Inferior parietal cortex (tissue), 1 donor: ENCODE results near the gene LRRC15.
A peak's percentile ranks its signal among the peaks of the same experiment; 100 is the strongest.

ENCODE experiments used
- DNase-seq: peaks from one replicate; pipeline ENCODE4 v3.0.0-alpha.2; 2016; ENCODE audit errors: extremely low spot score

The LRRC15 gene

DNA sequence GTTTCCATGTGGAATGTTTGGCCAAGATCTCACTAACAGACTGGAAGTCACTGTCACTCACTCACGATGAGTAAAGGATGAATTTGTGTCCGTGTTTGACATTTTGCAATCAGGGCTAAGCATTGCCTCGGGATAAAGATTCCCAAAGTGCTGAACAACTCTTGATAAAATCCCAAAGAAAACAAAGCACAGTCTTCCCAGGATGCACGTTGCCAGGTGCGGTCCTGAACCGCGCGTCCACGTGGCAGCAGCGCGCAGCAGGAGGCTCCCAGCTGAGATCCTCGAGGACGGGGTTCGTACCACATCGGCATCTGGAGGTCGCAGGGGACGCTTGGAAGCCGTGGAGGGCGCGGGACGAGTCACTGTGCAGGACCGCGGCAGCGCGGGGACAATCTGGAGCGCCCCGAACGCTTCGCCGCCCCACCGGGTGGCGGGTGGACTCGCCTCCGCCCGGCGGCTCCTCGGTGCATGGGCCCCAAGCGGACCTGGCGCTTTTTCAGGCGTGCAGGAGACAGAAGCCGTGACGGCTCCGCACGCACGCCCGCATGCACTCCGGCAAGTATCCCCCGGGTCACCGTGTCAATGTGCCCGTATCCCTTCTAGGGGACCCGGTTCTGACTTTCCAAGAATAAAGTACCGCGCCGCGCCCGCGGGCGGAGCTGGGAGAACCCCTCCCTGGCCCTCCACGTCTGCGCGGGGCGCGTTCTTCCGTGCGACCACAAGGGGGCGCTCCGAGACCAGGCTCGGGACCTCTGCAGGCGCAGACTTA, 36.1 kb downstream of the LRRC15 start:
- peak; percentile 92 for DNase-seq

DNA sequence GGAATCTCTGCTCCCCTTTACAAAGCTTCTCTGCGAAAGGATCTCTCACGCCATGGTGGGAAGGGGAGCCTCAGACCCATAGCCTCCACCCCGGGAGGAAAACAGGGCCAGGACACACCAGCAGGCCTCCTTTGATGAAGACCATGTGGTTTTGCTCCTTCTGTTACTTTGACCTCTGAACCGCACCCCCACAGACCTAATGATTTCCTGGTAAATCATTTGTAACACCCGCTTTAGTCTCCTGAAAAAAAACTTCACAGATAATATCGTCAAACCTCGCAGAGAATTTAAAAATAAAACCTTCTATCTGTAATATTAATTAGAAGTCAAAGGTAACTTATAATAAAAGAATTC, 36.7 kb downstream of the LRRC15 start:
- no peak for DNase-seq

DNA sequence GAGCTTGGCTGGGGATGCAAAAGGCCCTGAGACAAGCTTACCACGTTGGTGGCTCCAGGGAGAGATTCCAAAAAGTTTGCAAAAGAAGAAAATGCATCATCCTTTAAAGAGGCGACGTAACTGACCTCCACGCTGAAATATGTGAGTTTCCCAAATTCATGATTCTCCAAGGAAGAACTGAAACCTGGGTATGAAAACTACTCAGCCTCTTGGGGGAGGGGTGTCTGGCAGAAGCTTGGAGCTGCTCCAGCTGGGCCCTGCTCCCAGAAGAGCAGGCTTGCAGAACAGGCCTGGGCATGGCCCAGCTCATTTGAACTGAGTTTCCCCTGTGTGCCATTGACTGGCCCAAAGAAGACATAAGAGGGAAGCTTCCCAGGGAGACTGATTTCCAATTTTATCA, 39.0 kb downstream of the LRRC15 start:
- DNase-seq = no peak

DNA sequence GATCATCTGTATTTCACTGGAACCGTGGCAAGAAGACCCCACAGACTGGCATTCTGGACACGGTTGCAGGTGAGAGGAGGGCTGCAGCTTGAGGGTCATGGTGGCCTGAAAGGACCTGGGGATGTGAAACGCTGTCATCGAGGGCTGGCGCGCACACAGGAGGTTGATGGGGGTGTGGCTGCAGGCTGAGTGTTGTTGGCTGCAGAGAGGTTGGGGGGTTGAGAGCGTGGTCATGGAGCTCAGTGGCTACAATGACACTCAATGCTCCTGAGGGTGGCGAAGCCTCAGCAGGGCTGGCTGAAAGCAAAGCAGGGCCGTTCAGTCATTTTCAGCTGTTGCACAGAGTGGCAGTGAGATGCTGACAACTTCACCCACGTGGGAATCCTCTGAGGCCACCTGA, 39.4 kb downstream of the LRRC15 start:
- no peak for DNase-seq

DNA sequence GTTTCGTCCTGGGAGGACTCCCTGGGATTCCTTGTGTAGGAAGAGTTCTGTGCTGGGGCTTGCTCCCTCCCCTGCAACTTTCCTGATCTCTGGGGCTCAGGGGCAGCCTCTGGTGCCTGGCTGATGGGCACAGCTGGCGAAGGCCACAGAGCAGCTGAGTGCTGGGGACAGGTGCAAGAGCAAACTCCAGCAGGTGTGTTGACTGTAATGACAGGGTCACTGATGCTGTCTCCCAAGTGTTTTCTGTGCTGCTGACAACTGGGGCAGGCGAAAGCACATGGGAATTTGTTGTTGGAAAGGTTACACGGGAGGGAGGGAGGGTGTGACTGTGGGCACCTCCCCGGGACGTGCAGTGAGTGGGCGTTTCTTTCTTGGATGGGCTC, 40.0 kb downstream of the LRRC15 start:
- DNase-seq = no peak

DNA sequence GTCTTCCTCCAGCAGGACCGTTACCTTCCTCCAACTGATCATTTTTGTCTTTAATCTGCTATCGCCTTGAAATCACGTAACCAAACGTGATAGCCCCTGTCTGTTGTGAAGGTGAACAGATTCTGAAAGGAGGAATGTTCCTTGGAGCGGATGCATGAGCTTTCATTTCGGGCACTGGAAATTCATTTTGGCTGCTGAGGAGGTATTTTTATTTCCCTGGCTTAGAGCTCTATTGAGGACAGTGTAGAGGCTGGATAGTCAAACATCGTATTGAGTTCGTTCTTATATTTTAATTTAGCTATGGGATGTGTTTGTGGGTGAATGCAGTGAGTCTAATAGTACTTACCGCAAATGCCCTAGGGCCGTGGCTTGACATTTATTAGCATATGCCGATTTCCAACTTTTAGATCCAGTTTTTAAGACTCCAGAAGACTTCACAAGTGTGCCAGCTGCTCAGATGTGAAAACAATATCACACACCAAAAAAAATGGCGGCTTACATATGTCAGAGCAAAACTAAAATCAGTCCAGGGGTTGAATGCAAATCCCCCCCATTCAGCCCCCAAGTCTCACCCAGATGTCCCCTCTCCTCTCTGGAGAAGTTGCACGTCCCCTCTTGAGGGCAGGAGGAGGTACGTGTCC, 40.5 kb downstream of the LRRC15 start:
- no peak for DNase-seq

DNA sequence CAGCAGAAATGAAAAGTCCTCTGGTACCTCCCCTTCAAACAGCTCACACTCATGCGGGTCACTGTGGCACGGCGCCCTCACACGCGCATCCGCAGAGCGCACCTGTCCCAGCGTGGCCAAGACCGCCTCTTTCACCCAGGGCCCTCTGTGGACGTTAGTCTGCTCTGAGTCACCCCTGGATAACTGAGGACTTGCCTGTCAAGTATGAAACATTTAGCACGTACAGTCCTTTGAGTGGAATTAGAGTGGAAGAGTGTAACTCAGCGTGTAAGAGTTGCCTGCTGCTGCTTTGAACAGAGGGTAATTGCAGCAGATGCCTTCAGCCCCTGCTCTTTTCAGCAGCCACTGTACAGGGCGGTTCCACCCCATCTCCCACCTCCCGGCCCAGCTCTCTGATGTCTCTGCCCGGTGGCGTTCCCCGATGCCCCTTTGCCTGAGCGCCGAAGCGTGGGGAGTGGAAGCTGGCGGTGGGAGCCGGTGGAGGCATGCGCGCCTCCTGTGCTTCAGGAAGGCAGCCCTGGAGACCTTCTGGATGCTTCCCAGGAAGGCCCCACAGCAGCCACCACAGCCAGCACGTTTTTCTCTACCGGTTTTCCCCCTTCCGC, 41.4 kb downstream of the LRRC15 start:
- DNase-seq = no peak

DNA sequence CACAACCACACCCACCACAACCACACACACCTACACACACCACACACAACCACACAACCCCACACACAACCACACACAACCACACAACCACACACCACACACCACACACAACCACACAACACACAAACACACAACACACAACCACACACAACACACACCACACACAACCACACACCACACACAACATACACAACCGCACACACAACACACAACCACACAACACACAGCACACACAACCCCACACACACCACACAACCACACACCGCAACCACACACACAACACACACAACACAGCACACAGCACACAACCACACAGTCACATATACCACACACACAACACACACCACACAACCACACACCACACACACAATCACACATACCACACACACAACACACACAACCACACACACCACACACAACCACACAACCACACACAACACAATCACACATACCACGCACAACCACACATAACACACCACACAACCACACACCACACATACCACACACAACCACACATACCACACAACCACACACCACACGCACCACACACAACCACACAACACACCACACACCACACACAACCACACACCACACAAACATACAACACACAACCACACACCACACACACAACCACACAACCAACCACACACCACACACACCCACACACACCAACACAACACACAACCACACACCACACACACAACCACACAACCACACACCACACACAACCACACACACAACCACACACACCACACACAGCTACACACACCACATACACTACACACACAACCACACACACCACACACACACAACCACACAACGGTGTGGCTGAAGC, 42.1 kb downstream of the LRRC15 start:
- DNase-seq = no peak

DNA sequence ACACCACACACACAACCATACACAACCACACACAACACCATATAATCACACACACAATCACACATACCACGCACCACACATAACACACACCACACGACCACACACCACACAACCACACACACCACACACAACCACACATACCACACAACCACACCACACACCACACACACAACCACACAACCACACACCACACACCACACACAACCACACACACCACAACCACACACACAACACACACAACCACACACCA, 42.6 kb downstream of the LRRC15 start:
- no peak for DNase-seq

DNA sequence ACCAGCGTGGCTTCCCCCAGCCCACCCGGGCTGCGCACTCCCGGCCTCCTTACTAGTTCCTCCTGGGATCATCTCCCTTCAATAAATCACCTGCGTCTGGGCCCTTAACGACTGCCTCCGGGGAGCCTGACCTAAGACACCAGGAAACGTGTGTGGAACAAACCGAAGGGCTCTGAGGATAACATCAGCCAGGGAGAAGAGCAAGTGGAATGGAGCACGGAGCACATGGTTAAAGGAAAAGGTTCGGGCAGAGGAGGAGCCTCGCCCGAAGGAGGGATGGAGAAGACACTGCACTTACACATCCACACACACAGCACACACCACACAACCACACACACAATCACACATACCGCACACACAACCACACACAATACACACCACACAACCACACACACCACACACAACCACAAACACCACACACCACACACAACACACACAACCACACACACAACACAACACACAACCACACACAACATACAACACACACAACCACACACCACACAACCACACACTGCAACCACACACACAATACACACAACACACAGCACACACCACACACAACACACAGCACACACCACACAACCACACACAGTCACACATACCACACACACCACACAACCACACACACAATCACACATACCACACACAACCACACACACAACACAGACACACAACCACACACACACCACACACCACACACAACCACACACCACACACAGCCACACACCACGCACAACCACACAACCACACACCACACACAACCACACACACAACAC, 43.2 kb downstream of the LRRC15 start:
- no peak for DNase-seq

DNA sequence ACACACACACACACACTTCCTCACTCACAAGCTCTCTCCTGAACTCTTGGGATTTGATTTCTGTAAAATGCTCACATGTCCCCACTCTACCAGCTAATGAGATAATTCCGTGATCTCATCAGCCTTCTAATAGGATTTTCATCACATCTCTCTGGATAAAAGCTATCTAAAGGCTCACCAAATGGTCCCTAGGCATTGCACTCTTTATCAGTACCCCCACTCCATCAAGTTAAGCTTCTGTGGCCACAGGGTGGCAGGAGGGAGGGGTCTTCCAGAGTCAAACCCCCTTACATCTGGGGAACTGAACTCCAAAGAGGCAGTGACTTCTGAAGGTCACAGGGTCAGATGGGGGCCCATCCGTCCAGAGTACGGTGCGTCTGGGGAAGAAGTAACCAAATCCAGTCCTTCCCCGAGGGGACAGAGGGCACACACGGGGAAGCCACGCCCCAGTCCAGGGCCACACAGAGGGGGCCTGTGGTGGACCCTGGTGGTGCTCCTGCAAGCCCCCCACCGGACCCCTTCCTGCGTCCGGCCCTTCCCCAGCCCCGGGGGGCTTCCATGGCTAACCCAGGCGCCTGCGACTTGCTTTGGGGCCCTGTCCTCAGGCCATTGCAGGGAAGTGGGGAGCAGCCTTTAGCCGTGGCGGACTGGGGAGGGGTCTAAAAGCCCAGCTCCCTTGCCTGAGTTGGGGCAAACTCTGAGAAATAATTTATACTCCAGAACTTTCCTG, 44.0 kb downstream of the LRRC15 start:
- DNase-seq = no peak

DNA sequence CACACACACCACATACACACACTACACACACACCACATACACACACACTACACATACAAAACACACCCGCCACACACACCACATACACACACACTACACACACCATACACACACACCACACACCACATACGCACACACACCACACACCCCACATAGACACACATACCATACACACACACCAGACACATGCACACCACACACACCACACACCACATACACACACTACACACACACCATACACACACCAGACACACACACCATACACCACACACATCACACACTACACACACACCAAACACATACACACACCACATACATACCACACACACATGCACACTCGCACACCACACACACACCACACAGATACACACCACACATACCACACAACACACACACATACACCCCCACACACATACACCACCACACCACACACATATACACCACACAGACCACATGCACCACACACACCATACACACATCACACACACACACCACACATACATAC, 44.7 kb downstream of the LRRC15 start:
- DNase-seq = no peak

DNA sequence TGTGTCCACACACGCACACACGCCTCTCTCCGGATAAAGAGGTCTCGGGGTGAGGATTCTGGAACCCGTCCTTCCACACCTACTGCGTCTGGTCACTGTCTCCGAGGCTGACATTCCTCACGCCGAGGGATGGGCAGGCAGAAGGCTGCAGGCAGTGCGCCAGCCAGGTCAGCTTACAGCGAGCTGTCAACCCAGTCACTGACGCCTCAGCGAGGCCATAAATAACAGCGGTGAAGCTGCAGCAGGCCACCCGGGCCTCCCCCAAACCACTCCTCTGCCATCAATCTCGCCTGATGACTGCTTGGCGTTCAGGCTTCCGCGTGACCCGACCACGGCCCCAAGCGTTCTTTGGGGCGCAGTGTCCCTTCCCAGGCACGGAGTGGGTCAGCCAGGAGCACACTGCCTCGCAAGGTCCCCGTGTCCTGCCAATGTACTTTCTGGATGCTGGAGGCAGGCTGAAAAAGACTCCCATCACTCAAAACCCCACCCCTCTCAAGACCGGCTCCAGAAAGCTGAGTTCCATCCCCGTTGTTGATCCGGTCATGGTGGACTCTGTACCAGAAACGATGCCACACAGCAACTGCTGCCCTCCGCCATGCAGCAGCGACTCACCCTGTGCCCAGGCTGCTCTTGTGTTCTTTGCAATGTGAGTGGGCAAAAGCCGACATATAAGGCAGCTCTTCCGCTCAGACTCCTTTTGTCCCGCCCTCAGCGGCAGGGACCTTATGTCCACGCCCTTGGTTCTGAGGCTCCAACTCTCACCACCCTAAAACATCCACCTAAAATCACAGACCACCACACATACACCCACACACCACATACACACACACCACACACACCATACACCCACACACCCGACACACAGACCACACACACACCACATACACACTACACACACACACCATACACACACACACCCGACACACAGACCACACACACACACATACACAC, 45.5 kb downstream of the LRRC15 start:
- DNase-seq = no peak

DNA sequence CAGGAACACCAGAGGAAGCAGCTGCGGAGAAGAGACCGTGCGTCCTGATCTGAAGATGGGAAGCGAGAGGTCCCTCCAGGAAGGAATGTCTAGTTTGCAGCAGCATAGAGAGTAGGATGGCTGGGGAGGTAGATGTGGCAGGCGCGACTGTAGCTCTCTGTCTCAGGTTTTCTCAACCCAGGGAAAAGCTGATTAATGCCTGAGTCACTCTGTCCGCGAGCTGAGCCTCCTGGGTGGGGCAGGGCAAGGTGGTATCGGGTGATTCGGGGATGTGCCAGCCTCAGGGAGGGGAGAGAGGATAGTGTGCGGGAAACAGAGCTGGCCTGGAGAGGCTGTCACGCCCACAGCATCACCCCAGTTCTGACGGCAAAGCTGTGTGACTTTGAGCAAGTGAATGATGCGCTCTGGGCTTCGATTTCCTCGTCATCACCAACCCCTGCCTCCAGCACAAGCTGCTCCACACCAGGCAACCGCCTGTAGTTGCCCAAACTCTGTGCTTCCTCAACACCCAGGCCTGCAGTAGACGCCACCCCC, 46.8 kb downstream of the LRRC15 start:
- DNase-seq = no peak

DNA sequence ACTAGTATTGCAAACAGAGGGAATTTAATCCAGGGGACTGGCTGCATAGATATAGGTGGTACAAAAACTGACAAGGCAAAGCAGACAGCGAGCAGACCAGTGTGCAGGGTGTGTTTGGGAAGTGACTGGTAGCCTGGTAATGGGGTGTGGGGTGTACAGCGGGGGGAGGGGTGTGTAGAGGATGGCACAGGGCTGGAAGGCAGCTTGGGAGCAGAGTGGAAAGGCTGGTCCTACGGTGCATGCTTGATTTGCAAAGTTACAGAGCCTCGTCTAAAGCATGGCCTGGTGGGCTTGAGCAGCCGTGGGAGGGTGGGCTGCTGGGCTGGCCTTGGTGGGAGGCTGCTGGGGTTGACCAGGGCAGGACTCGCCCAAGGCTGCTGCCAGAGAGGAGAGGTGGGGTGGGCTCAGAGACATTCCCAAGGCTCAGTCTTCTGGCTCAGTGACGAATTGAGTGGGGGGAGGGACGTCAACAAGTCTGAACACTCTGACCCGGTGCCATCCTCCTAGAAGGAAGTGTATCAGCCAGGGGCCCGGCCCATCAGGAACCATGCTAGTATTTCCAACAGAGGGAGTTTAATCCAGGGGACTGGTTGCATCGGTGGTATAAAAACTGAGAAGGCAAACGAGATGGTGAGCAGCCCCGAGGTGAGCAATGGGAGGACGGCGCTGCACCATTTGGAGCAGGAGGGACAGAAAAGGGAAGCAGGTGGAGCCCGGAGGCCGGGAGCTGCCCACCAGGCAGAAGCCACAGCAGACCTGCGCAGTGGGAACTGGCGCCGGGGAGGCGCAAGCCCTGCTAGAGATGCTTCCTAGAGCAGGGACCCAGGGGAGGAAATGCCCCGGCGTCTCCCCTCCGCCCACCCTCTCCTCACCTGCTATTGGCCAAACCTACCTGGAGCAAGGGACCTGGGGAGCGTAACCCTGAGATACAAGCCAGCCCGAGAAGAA, 47.6 kb downstream of the LRRC15 start:
- no peak for DNase-seq

DNA sequence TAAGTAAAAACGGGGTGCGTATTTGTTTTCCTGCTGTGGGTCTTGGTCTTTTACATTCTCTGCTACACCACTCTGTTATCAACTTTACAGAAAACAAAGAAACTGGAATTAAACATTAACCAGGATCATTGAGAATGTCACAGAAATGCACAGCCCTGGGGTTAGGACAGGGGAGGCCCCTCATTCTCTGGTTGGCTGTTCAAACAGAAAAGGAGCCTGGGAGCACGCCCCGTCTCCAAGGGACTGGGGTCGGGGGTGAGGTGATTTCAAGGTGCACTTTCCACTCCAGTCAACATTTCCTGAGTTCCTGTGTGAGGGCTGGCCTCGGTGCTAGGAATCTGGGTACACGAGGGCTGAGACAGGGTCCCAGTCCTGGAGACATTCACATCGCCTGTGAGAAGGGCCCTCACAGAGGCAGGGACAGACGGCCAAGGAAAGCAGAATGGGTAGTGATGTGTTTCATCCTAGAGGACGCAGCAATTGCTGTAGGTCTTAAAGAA, 48.7 kb downstream of the LRRC15 start:
- no peak for DNase-seq

DNA sequence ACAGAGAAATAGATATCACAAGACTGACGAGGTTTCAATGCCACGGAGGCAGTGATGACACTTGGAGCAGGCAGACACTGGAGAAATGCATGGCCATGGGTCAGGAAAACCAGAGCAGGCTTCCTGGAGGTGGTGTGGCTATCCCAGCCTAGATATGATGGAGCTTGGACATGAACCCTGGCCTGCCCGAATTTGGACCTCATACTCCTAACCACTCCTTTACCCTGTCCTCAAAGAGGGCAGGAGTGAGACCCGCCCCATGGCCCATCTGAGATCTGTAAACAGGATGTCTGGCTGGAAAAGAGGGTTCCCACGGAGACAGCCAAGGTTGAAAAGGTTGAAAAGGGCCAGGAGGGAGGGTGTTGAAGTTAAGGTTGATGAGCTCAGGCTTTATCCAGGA, 49.4 kb downstream of the LRRC15 start:
- DNase-seq = no peak

DNA sequence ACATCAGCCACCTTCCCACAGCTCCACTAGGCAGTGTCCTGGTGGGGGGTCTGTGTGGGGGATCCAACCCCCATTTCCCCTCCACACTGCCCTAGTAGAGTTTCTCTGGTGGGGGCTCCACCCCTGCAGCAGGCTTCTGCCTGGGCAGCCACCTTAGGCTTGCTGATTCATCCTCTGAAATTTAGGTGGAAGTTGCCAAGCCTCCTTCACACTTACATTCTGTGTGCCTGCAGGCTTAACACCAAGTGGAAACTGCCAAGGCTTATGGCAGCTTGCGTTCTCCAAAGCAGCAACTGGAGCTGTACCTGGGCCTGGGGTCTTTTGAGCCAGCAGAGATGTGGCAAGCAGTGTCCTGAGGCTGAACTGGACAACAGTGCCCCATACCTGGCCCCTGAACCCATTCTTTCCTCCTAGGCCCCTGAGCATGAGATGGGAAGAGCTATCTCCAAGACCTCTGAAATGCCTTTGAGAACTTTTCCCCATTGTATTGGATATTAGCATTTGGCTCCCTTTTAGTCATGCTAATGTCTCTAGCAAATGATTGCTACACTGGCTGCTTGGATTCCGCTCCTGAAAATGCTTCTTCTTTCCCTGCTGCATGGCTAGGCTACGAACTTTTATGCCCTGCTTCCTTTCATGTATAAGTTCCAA, 50.9 kb downstream of the LRRC15 start:
- DNase-seq = no peak
